PC-9 (cell line): ENCODE data around the gene FRMD8. TPM values are rescaled to one million over a fixed set of nuclear protein-coding genes. Genes with fewer than 3 reads are reported as not detected.

ENCODE experiments used
- BruUV-seq: library from RNA; stranded (reverse); fragments of 400-500 nt; replicated peaks from 2 replicates; lab custom pipeline; 2021; lab: Mats Ljungman, UMichigan
- CTCF ChIA-PET: fragments of 300-600 bp; sonication (Branson Sonifier 250); formaldehyde crosslinking; loops from one replicate; lab custom pipeline; 2022; ENCODE audit warnings: antibody characterized with exemption; lab: Charles Lee
- POLR2A ChIA-PET: fragments of 300-600 bp; sonication (Branson Sonifier 250); formaldehyde crosslinking; loops from one replicate; lab custom pipeline; 2022; ENCODE audit warnings: antibody characterized with exemption; ENCODE audit not compliant: unreplicated experiment; lab: Charles Lee
- DNase-seq, 2 experiments: peaks; one replicate each; pipeline versions ENCODE4 v3.0.0 to v3.0.0-alpha.2; 2015 to 2022; ENCODE audit warnings: mixed read lengths in 1 of 2
- H2AFZ ChIP-seq: fragments of 200-600 bp; sonication (generic); 2 replicates; pipeline ENCODE4 v1.8.1; 2017; ENCODE audit warnings: antibody characterized with exemption
- H3F3A ChIP-seq: fragments of 200-600 bp; sonication (generic); 2 replicates; pipeline ENCODE4 v1.8.1; 2017; ENCODE audit warnings: antibody characterized with exemption, mild to moderate bottlenecking, low read depth; ENCODE audit not compliant: insufficient read depth
- H3K27ac ChIP-seq: fragments of 200-600 bp; sonication (generic); 2 replicates; pipeline ENCODE4 v1.6.1; 2016; ENCODE audit warnings: mixed run types
- H3K27me3 ChIP-seq: fragments of 200-600 bp; sonication (generic); 2 replicates; pipeline ENCODE4 v1.6.1; 2016; ENCODE audit warnings: low read depth, mixed run types; ENCODE audit not compliant: insufficient read depth
- H3K36me3 ChIP-seq: fragments of 200-600 bp; sonication (generic); 2 replicates; pipeline ENCODE4 v1.6.1; 2016; ENCODE audit warnings: low read depth, mixed run types
- H3K4me1 ChIP-seq: fragments of 200-600 bp; sonication (generic); replicated peaks from 2 replicates; pipeline ENCODE4 v1.6.1; 2016; ENCODE audit warnings: mixed run types; ENCODE audit not compliant: insufficient read depth
- H3K4me2 ChIP-seq: fragments of 200-600 bp; sonication (generic); 2 replicates; pipeline ENCODE4 v1.6.1; 2017; ENCODE audit warnings: mixed run types
- H3K4me3 ChIP-seq: fragments of 200-600 bp; sonication (generic); 2 replicates; pipeline ENCODE4 v1.6.1; 2016; ENCODE audit warnings: mixed run types
- H3K79me2 ChIP-seq: fragments of 200-600 bp; sonication (generic); 2 replicates; pipeline ENCODE4 v1.6.1; 2017; ENCODE audit warnings: low read depth, mixed run types
- H3K9me2 ChIP-seq: fragments of 200-600 bp; sonication (generic); 2 replicates; pipeline ENCODE4 v1.8.1; 2017; ENCODE audit warnings: mild to moderate bottlenecking; ENCODE audit not compliant: insufficient read depth
- H3K9me3 ChIP-seq: fragments of 200-600 bp; sonication (generic); 2 replicates; pipeline ENCODE4 v1.8.1; 2016; ENCODE audit warnings: low read depth; ENCODE audit not compliant: insufficient read depth
- H4K20me1 ChIP-seq: fragments of 200-600 bp; sonication (generic); 2 replicates; pipeline ENCODE4 v1.8.1; 2017; ENCODE audit not compliant: insufficient read depth
- EZH2 ChIP-seq: fragments of 200-600 bp; sonication (generic); IDR thresholded peaks from 2 replicates; pipeline ENCODE4 v1.8.0; 2017; ENCODE audit warnings: antibody characterized with exemption, low read depth
- intact Hi-C: fragments of 100-400 bp; cut with micrococcal nuclease; formaldehyde crosslinking; loops from one replicate; pipeline ENCODE4 v1.10.0; 2022; ENCODE audit not compliant: unreplicated experiment
- total RNA-seq: library from RNA; stranded (reverse); gene quantifications from 2 replicates; pipeline ENCODE4 v1.2.3, GENCODE V29; 2021
- TF ChIP-seq, protein P1 (sequence below): fragments of 200-600 bp; sonication (generic); conservative IDR thresholded peaks from 2 replicates; pipeline ENCODE4 v1.6.1; 2017; ENCODE audit warnings: mixed run types, antibody characterized with exemption, mild to moderate bottlenecking, moderate library complexity

Gene FRMD8
- total RNA-seq, 1 experiment from 2014 or later, result 32.4 TPM

- H3K36me3 ChIP-seq, result no peaks in the 10 kb centered on the region
- no TSS peak for BruUV-seq
- CTCF ChIA-PET, result no interaction called here
Measured at GRCh38 chr11:65394125-65394536, 7.7 kb downstream of the FRMD8 start.

GRCh38 chr11:65395961-65396530 is 9.6 kb downstream of the FRMD8 start:
- no TSS peak for BruUV-seq

More at GRCh38 chr11:65394125-65394536, 7.7 kb downstream of the FRMD8 start:
- Histone ChIP-seq H2AFZ (no peak overlapping the region), H3K4me3 (no peak overlapping the region), H3K27ac (no peak overlapping the region), H3K79me2 (no peaks in the 10 kb centered on the region; the same call in 1 of the 2 replicates), H4K20me1 (no peaks in the 10 kb centered on the region), H3K4me1 (no peaks in the 10 kb centered on the region), H3F3A (no peaks in the 10 kb centered on the region), H3K9me2 (no peaks in the 10 kb centered on the region), H3K4me2 (no peak overlapping the region), H3K27me3 (no peaks in the 10 kb centered on the region), H3K9me3 (no peaks in the 10 kb centered on the region)
- intact Hi-C loops, result no loop called here
- TF ChIP-seq, protein P1, sequence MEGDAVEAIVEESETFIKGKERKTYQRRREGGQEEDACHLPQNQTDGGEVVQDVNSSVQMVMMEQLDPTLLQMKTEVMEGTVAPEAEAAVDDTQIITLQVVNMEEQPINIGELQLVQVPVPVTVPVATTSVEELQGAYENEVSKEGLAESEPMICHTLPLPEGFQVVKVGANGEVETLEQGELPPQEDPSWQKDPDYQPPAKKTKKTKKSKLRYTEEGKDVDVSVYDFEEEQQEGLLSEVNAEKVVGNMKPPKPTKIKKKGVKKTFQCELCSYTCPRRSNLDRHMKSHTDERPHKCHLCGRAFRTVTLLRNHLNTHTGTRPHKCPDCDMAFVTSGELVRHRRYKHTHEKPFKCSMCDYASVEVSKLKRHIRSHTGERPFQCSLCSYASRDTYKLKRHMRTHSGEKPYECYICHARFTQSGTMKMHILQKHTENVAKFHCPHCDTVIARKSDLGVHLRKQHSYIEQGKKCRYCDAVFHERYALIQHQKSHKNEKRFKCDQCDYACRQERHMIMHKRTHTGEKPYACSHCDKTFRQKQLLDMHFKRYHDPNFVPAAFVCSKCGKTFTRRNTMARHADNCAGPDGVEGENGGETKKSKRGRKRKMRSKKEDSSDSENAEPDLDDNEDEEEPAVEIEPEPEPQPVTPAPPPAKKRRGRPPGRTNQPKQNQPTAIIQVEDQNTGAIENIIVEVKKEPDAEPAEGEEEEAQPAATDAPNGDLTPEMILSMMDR, result no peak
- no peak for TF ChIP-seq EZH2
- no peak for DNase-seq
- POLR2A ChIA-PET, result no interaction called here

GRCh38 chr11:65396769-65397745 is 10.6 kb downstream of the FRMD8 start:
- POLR2A ChIA-PET, result interaction anchor here (0.5 to 0.6 kb wide), 2 partner anchors 102 to 111 kb away, joined by 4 read pairs; partner anchors contain the start of gene MALAT1
- BruUV-seq, result no TSS peak

More at GRCh38 chr11:65395961-65396530, 9.6 kb downstream of the FRMD8 start:
- no peak overlapping the region for H3K4me3 ChIP-seq
- ChIA-PET CTCF (no interaction called here), POLR2A (interaction anchor here (0.5 kb wide), 1 partner anchor 113 kb away, joined by 4 read pairs; no protein-coding TSS in a partner anchor)
- TF ChIP-seq, protein P1, result no peak
- no peak for TF ChIP-seq EZH2
- no peak overlapping the region for H3K4me2 ChIP-seq
- H3K36me3 ChIP-seq, result no peaks in the 10 kb centered on the region
- no peaks in the 10 kb centered on the region; the same call in 1 of the 2 replicates for H3K79me2 ChIP-seq
- H3K9me2 ChIP-seq, result no peaks in the 10 kb centered on the region
- intact Hi-C loops, result no loop called here
- no peak overlapping the region for H2AFZ ChIP-seq
- DNase-seq, result no peak
- no peaks in the 10 kb centered on the region for H4K20me1 ChIP-seq
- no peaks in the 10 kb centered on the region for H3K4me1 ChIP-seq
- no peak overlapping the region for H3K27ac ChIP-seq
- H3K9me3 ChIP-seq, result no peaks in the 10 kb centered on the region
- H3K27me3 ChIP-seq, result no peaks in the 10 kb centered on the region
- H3F3A ChIP-seq, result no peaks in the 10 kb centered on the region

More at GRCh38 chr11:65396769-65397745, 10.6 kb downstream of the FRMD8 start:
- Histone ChIP-seq H3K4me2 (no peak overlapping the region), H3K4me1 (no peaks in the 10 kb centered on the region), H3K27ac (no peak overlapping the region), H3F3A (peaks cover 5% of the 10 kb centered on the region; the same call in 1 of the 2 replicates), H3K79me2 (no peaks in the 10 kb centered on the region), H3K9me3 (no peaks in the 10 kb centered on the region), H2AFZ (no peak overlapping the region), H4K20me1 (no peaks in the 10 kb centered on the region), H3K4me3 (no peak overlapping the region), H3K27me3 (no peaks in the 10 kb centered on the region), H3K9me2 (no peaks in the 10 kb centered on the region), H3K36me3 (no peaks in the 10 kb centered on the region)
- CTCF ChIA-PET, result no interaction called here
- intact Hi-C loops, result no loop called here
- no peak for DNase-seq
- TF ChIP-seq, protein P1, result no peak
- no peak for TF ChIP-seq EZH2
